Dedifferentiated amniotic fluid mesenchymal stem cell (primary cell): ENCODE results near the gene ADARB2.

Experiments
- DNase-seq: peaks from one replicate; pipeline ENCODE4 v3.0.0-alpha.2; 2016; ENCODE audit errors: extremely low spot score

The ADARB2 gene

DNA sequence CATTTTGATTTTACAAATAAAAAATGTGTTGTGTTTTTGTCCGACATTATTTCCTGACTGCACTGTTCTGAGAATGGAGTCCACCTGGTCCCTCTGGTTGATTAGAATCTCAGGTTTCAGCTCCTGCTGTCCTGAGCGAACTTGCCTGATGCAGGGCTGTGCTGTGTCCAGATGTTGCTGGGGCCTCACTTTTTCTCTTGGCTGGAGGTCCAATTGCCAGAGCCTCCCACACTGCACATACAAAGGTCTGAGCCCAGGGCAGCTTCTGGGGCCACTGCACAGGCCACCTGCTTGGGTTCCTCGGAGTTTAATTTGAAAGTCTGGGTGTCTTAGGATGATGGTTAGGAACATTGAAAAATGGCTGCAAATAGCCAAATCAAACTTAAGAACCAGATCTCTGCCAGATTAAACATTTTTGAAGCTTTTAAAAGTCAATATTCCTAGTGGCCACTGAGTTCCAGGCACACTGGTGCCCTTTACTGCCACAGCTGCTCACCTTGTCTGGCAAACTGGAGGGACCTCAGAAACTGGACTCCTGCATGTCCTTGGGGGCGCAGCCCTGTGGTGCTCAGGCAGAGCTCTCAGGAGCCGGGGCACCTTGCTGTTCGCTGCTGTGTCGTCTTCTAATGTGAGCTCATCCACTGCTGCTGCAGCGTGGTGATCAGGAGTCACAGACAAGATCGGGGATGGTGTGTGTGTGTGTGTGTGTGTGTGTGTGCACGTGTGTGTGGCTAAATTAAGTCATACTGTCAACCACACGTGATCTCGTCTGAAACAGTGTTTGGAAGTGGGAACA lies 606.1 kb downstream of the ADARB2 start:
- DNase-seq, result no peak

DNA sequence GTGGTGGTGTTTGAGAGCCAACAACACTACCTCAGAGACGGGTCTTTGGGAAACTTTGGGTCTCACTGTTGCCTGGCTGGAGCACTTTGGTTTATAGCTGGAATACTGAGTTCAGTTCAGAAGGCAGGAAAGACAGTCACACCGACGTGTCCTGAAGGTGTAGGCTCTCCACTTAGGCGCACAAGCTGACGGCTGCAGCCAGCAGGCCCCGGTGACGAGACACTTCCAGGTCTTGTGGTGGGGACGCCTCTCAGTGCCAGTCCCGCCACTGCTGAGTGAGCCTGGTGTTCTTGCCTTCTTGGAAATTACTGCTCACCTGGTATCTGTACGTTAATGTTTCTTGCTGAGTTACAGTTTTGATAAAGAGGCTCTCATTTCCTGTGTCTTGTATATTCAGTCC lies 607.1 kb downstream of the ADARB2 start:
- DNase-seq, result no peak

DNA sequence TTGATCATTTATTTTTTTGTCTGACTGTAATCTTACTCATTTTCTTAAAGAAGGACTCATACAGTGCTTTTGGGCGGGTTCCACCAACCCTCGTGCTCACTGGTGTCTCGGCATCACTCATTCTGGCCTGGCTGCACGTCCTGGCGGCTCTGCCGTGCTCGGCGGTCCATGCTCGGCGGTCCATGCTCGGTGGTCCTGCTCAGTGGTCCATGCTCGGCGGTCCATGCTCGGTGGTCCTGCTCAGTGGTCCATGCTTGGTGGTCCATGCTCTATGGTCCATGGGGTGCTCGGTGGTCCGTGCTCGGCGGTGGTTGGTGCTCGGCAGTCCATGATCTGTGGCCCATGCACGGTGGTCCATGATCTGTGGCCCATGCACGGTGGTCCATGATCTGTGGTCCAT lies 608.7 kb downstream of the ADARB2 start:
- DNase-seq, result no peak

DNA sequence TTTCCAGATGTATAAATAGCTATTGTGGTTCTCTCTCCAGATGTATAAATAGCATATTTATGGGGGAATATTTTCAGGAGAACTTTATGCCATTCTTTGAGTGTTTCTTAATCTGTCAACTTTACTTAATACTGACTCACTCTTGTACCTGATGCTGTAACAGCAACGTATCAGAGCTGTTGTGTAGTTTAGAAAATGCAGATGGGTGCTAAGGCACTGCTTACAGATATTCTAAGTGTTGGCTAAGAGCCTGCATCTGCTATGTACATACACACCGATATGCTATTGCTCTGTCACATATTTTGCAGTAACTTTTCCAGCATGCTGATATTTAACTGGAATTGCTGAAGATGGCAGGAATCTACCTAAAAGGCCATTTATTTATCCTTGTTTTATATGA lies 609.2 kb downstream of the ADARB2 start:
- DNase-seq, result no peak

DNA sequence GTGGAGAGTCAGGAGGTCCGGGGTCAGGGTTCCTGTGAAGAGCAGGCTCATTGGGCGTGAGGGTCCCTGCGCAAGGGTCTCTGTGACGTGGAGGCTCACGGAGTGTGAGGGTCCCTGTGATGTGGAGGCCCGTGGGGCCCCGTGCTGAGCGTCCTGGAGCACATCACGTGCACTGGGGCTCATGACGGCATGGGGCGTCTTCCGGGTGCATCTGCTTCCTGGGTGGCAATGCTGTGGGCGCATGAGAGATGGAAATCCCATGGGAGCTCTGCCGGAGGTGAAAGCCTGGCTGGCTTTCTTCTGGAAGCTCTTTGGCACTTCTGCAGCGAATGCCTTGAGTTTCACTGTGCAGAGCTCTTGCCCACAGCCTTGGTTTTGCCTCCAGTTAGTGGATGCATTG lies 609.7 kb downstream of the ADARB2 start:
- DNase-seq, result no peak
